Measurements from ENCODE around the gene PAQR8.

PAQR8 gene

DNA sequence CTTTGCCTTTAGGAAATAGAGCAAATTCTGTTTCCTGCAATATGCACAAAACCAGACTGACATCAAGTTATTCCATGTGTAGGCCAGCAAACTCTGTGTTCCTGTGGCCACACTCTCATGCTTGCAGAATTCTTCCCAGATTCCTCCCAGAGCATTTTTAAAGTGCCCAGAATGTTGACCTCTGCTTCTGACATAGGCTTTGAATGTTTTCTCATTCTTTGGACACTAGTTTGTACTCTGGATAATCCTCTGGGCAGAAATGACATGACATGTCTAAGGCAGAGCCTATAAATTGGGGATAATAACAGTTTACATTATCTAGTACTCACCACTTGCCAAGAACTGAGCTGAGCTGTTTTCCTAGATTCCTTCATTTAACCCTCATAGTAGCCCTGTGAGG is 49.0 kb downstream of the PAQR8 start:
- in situ Hi-C loops (cut with HindIII; ENCODE audit: low sequenced_read_pairs) = loop anchor here (25.0 kb wide), 1 partner anchor 251 kb away; the partner anchor contains the start of gene TMEM14A
- TF ChIP-seq, protein P1, sequence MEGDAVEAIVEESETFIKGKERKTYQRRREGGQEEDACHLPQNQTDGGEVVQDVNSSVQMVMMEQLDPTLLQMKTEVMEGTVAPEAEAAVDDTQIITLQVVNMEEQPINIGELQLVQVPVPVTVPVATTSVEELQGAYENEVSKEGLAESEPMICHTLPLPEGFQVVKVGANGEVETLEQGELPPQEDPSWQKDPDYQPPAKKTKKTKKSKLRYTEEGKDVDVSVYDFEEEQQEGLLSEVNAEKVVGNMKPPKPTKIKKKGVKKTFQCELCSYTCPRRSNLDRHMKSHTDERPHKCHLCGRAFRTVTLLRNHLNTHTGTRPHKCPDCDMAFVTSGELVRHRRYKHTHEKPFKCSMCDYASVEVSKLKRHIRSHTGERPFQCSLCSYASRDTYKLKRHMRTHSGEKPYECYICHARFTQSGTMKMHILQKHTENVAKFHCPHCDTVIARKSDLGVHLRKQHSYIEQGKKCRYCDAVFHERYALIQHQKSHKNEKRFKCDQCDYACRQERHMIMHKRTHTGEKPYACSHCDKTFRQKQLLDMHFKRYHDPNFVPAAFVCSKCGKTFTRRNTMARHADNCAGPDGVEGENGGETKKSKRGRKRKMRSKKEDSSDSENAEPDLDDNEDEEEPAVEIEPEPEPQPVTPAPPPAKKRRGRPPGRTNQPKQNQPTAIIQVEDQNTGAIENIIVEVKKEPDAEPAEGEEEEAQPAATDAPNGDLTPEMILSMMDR (IDR thresholded peaks at IDR 0.05; ENCODE audit: low read depth, low read length, missing control alignments) = no peak
- DNase-seq (ENCODE audit: low read depth) = no peak
- no peak overlapping the region for H3K4me3 ChIP-seq (ENCODE audit: low read depth, low read length)

GRCh38 chr6:52411911-52412310 is 50.0 kb downstream of the PAQR8 start:
- in situ Hi-C loops (cut with HindIII; ENCODE audit: low sequenced_read_pairs) = loop anchor here (25.0 kb wide), 1 partner anchor 250 kb away; the partner anchor contains the start of gene TMEM14A
- no peak overlapping the region for H3K4me3 ChIP-seq (ENCODE audit: low read depth, low read length)
- DNase-seq (ENCODE audit: low read depth) = no peak
- TF ChIP-seq, protein P1 (IDR thresholded peaks at IDR 0.05; ENCODE audit: low read depth, low read length, missing control alignments) = no peak

GRCh38 chr6:52415333-52415732 is 53.4 kb downstream of the PAQR8 start:
- H3K4me3 ChIP-seq (ENCODE audit: low read depth, low read length) = no peak overlapping the region
- TF ChIP-seq, protein P1 (IDR thresholded peaks at IDR 0.05; ENCODE audit: low read depth, low read length, missing control alignments) = no peak
- no peak for DNase-seq (ENCODE audit: low read depth)
- in situ Hi-C loops (cut with HindIII; ENCODE audit: low sequenced_read_pairs) = loop anchor here (25.0 kb wide), 1 partner anchor 247 kb away; the partner anchor contains the start of gene TMEM14A

- DNase-seq (ENCODE audit: low read depth) = no peak
- in situ Hi-C loops (cut with HindIII; ENCODE audit: low sequenced_read_pairs) = loop anchor here (25.0 kb wide), 1 partner anchor 246 kb away; the partner anchor contains the start of gene TMEM14A
- H3K4me3 ChIP-seq (ENCODE audit: low read depth, low read length) = no peak overlapping the region
- TF ChIP-seq, protein P1 (IDR thresholded peaks at IDR 0.05; ENCODE audit: low read depth, low read length, missing control alignments) = no peak
Measured at GRCh38 chr6:52415917-52416628, 54.1 kb downstream of the PAQR8 start.

GRCh38 chr6:52416629-52417151 is 54.7 kb downstream of the PAQR8 start:
- in situ Hi-C loops (cut with HindIII; ENCODE audit: low sequenced_read_pairs) = loop anchor here (25.0 kb wide), 1 partner anchor 246 kb away; the partner anchor contains the start of gene TMEM14A
- DNase-seq (ENCODE audit: low read depth) = no peak
- TF ChIP-seq, protein P1 (IDR thresholded peaks at IDR 0.05; ENCODE audit: low read depth, low read length, missing control alignments) = peak; percentile 77
- H3K4me3 ChIP-seq (ENCODE audit: low read depth, low read length) = no peak overlapping the region

DNA sequence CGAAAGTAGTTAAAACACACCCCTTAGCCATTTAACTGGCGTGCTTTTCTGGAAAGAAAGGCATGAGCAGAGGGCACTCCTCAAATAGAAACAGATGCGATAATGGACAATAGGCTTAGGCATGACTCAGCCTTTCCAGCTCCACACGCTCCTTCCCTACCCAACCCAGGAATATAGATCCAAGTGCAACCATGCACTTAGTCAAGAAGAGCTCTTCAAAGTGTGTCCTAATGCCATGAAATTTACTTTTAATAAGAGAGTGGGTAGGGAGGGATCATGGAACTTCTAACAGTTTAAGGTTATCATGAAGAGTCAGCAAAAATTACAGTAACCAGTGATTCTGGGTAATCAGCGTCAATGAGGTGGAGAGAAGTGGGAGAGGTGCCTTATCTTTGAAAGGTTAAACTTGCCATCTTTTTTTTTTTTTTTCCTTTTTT is 55.7 kb downstream of the PAQR8 start:
- TF ChIP-seq, protein P1 (IDR thresholded peaks at IDR 0.05; ENCODE audit: low read depth, low read length, missing control alignments) = no peak
- no peak overlapping the region for H3K4me3 ChIP-seq (ENCODE audit: low read depth, low read length)
- in situ Hi-C loops (cut with HindIII; ENCODE audit: low sequenced_read_pairs) = loop anchor here (25.0 kb wide), 1 partner anchor 245 kb away; the partner anchor contains the start of gene TMEM14A
- peak; percentile 66 for DNase-seq (ENCODE audit: low read depth)
